GM15510 (cell line): ENCODE measurements around the gene OSBPL8.

Experiments
- POLR2A ChIP-seq: IDR thresholded peaks from 3 replicates; pipeline ENCODE4 v1.6.1; 2011; ENCODE audit warnings: borderline replicate concordance; ENCODE audit not compliant: insufficient read length; ENCODE audit errors: extremely low read depth

The OSBPL8 gene

DNA sequence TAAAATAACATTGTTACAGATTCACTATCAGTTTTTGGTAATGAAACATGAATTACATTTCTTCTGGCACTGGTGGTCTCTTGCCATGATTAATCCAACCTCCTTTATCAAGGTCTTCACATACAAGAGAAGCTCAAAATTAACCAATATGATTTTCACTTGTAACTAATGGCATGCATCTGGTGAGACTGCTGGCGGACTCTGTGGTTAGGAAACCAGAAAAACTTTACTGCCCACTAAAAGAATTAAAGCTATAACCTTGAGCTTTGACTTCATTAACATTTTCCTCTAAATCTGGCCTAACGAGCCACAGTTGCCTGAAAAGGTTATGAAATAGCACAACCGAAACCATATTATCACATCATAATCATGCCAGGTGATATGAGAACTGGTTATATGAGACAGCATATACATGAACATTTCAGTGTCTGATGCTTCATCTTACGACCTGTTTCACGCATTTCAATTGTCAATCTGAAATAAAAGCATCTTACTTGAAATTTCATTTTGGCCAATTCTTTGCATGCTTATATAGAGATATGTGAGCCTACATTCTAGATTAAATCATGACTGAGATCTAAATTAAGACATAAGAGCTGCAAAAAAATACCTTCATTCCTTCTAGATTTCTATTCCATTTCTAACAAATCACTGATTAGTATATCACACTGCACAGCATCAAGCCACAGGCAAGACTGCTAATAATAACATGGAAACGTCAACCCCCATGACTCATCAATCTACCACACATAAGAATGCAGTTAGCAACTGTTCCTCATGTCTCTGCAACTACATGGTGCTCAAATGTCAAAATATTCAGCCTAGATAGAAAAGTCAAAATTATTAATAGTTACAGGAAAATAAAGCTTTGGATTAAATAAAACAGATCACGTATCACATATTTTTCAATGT lies 89.3 kb downstream of the OSBPL8 start:
- TF ChIP-seq POLR2A = no peak

DNA sequence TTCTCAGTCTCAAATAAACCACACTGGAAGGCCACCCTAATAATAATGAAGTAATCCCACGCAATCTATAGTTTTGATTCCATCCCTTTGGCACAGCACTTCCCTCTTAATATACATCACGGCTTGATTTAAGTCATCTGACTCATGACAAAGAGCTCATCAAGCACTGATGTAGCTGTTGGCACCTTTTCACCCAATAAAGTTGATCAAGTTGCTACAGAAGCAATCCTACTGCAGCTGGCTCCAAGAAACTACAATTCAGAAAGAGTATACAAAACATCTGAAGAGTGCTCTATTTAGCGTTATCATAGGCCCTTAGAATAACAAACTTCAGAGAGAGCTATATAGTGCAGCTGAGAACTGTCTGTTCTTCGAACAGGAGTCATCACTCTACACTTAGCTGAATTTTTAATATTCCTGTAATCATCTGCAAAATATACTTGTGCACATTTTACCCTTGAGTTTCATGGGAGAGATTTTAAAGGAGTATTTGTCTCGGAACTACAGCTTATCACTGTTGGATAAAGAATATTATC lies 94.9 kb downstream of the OSBPL8 start:
- no peak for TF ChIP-seq POLR2A

- no peak for TF ChIP-seq POLR2A
Observed at GRCh38 chr12:76462668-76463224, 96.8 kb downstream of the OSBPL8 start.

GRCh38 chr12:76460807-76461206 lies 98.8 kb downstream of the OSBPL8 start:
- no peak for TF ChIP-seq POLR2A

- TF ChIP-seq POLR2A = no peak
Observed at GRCh38 chr12:76457818-76458217, 101.8 kb downstream of the OSBPL8 start.

GRCh38 chr12:76457010-76457409 lies 102.6 kb downstream of the OSBPL8 start:
- TF ChIP-seq POLR2A = no peak

- TF ChIP-seq POLR2A = no peak
Observed at GRCh38 chr12:76455582-76456345, 103.8 kb downstream of the OSBPL8 start.

GRCh38 chr12:76451528-76451927 lies 108.0 kb downstream of the OSBPL8 start:
- TF ChIP-seq POLR2A = no peak

DNA sequence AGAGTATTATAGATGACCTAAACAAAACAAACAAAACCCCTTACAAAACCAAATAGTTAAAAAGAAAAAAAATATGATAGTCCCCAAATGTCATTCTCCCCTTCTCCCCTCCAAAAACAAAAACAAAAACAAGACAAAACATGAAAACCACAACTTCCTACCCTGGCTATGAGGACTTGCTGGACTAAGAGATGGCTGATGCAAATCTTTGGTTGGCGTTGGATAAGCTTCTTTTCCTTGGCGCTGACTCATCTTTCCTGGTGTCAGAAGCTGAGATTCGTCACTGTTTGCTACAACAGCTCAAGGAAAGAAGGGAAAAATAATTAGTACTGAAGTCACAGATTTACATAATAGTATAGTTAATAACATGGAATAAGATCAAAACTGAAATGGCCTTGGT lies 108.9 kb downstream of the OSBPL8 start:
- TF ChIP-seq POLR2A = no peak

DNA sequence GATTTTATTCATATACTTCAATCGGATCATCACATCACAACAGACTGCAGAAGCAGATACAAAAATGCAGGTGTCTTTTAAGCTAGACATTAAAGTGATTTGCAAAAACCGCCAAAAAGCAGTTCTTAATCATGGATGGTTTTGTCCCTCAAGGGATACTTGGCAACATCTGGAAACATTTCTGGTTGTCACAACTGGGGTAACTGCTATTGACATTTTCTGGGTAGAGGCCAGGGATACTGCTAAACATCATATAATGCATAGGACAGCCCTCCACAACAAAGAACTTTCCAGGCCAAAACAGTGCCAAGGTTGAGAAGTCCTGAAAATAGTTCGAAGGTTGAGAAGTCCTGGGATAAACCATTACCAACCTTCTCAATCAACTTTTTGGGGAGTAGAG lies 109.6 kb downstream of the OSBPL8 start:
- no peak for TF ChIP-seq POLR2A

DNA sequence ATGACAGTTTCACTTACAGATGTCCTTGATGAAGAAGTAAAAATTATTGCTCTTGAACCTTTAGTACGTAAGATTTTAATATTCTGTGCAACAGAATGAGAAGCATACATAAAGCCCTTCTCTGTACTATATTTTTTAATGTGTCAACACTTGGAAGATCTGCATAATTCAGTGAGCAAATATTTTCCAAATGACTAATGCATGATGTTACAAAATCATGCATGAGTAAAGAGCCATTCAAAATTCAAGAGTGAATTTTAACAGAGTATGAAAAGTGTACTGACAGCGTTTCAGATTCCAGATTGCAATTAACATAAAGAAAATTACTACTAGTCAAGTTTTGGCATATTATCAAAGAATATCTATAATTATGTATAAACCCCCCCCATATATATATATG lies 110.0 kb downstream of the OSBPL8 start:
- TF ChIP-seq POLR2A = no peak

GRCh38 chr12:76449016-76449415 lies 110.6 kb downstream of the OSBPL8 start:
- no peak for TF ChIP-seq POLR2A

DNA sequence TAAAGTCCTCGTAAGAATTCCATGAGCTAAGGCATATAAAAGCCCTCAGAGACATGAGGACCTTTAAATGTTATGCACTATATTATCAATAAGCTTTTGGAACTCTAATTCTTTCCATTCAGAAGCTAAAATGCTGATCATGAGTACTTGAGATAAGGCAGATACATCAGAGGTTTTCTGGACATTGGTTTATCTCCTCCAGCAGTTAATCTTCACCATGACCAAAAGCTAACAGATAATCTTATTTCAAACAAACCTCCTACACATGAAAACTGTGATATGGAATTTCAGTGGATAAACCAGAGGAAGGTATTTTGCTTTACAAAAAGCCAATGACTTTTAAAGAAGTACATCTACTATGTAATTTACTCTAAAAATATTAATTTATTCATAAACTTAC lies 113.5 kb downstream of the OSBPL8 start:
- TF ChIP-seq POLR2A = no peak

DNA sequence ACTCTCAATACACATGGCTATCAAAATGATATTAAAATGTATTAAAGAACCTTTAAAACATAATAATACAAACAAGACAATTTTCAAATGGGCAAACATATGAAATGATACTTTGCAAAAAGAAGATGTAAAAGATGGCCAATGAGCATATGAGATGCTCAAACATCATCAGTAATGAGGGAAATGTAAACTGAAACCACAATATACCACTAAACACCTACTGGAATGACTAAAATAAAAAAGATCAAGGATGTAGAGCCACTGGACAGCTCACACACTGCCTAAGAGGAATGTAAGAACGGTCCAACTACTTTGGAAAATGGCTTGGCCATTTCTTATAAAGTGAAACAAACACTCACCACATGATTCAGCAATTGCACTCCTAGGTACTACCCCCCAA lies 114.1 kb downstream of the OSBPL8 start:
- no peak for TF ChIP-seq POLR2A

- TF ChIP-seq POLR2A = no peak
Observed at GRCh38 chr12:76444408-76444984, 115.1 kb downstream of the OSBPL8 start.
